Esophagus muscularis mucosa (tissue), 4 donors: ENCODE results near the gene MTNR1A.

ENCODE experiments used
- CTCF ChIP-seq, 3 experiments: fragments of 200-600 bp in 2 of 3; fragments of 450-650 bp in 1 of 3; sonication (generic) in 2 of 3; IDR thresholded peaks; one replicate each; pipeline ENCODE4 v1.5.1; 2017 to 2019; ENCODE audit warnings: antibody characterized with exemption in 3 of 3, mild to moderate bottlenecking in 2 of 3, moderate library complexity in 1 of 3
- EP300 ChIP-seq: sonication (generic); formaldehyde crosslinking; IDR thresholded peaks from one replicate; pipeline ENCODE4 v1.6.1; 2017; ENCODE audit warnings: antibody characterized with exemption
- POLR2A ChIP-seq: fragments of 450-650 bp; IDR thresholded peaks from one replicate; pipeline ENCODE4 v1.6.1; 2017; ENCODE audit warnings: antibody characterized with exemption, moderate library complexity, mild to moderate bottlenecking, low read depth
- POLR2AphosphoS5 ChIP-seq, 2 donors: sonication (generic); formaldehyde crosslinking; IDR thresholded peaks; one replicate each; pipeline ENCODE4 v1.6.1; 2017; ENCODE audit warnings: antibody characterized with exemption in 2 of 2

DNA sequence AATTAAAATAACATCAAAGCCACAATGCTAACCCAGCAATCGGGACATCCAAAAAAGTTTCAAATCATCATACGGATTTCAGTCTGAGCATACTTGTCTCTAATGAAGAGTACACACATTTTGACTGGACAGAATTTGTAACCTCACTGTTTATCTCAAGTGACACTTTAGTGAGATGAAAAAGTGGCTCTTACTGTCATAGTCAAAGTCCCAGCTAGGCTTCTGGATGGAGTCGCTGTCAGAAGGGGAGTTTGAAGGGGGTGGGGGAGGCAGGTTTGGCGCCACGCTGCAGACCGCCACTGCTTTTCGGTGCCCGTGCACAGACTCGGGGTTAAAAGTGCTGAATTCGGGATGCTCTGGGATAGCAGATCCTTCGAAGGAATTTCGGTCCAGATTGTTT, 41.0 kb upstream of the MTNR1A start:
- no peak for TF ChIP-seq POLR2A
- no peak for TF ChIP-seq CTCF (IDR thresholded peaks at IDR 0.05)
- TF ChIP-seq POLR2AphosphoS5 (IDR thresholded peaks at IDR 0.05), result no peak
- TF ChIP-seq EP300, result no peak
